Heart right ventricle (tissue), 16 donors: ENCODE data around the gene CHMP4A. TPM values are rescaled to one million over a fixed set of nuclear protein-coding genes. Genes with fewer than 3 reads are reported as not detected.

Source experiments
- ATAC-seq, 8 donors: fragments of 200-7000 bp; cut with Tn5 transposase; one replicate each; pipeline ENCODE4 v1.9.1; 2020; ENCODE audit warnings: mild to moderate bottlenecking in 8 of 8, moderate library complexity in 8 of 8, moderate number of reproducible peaks in 1 of 8
- DNase-seq, 2 donors: peaks; one replicate each; pipeline ENCODE4 v3.0.0-alpha.2; 2020
- H3K27ac ChIP-seq, 10 donors: fragments of 200-600 bp; sonication (generic) in 2 of 10; one replicate each; pipeline versions ENCODE4 v1.5.0 to v1.8.0; 2020 to 2022; ENCODE audit warnings: mild to moderate bottlenecking in 3 of 10
- H3K27me3 ChIP-seq, 7 donors: fragments of 200-600 bp; one replicate each; pipeline ENCODE4 v1.8.0; 2021 to 2022; ENCODE audit warnings: mild to moderate bottlenecking in 2 of 7
- H3K36me3 ChIP-seq, 9 donors: fragments of 200-600 bp; sonication (generic) in 1 of 9; one replicate each; pipeline versions ENCODE4 v1.5.0 to v1.8.0; 2020 to 2022; ENCODE audit warnings: mild to moderate bottlenecking in 2 of 9
- H3K4me1 ChIP-seq, 9 donors: fragments of 200-600 bp; sonication (generic) in 1 of 9; one replicate each; pipeline versions ENCODE4 v1.5.0 to v1.8.0; 2020 to 2022; ENCODE audit warnings: mild to moderate bottlenecking in 4 of 9
- H3K4me3 ChIP-seq, 10 donors: fragments of 200-600 bp; sonication (generic) in 2 of 10; one replicate each; pipeline versions ENCODE4 v1.5.0 to v1.8.0; 2020 to 2022; ENCODE audit warnings: mild to moderate bottlenecking in 7 of 10, moderate library complexity in 2 of 10
- H3K9me3 ChIP-seq, 11 donors: fragments of 200-600 bp in 10 of 11; sonication (generic) in 2 of 11; one replicate each; pipeline versions ENCODE4 v1.5.0 to v1.8.0; 2013 to 2022; ENCODE audit warnings: mild to moderate bottlenecking in 2 of 11, control low read depth in 1 of 11, moderate library complexity in 1 of 11
- CTCF ChIP-seq, 9 donors: fragments of 200-600 bp; sonication (generic) in 2 of 9; IDR thresholded peaks; one replicate each; pipeline versions ENCODE4 v1.5.0 to v1.8.0; 2021 to 2022; ENCODE audit warnings: antibody characterized with exemption in 9 of 9, mild to moderate bottlenecking in 5 of 9, moderate library complexity in 1 of 9
- WGBS, 2 donors: extraction: QIAGEN DNeasy Blood & Tissue Kit; methylation state at CpG; one replicate each; pipeline ENCODE4 v1.1.7; 2013; ENCODE audit warnings: inconsistent platforms in 1 of 2; 5-methylcytosine and 5-hydroxymethylcytosine counted together
- intact Hi-C, 10 donors: fragments of 100-400 bp; cut with DNase I; formaldehyde crosslinking; loops; one replicate each; pipeline versions ENCODE4 v1.11.1 to v1.14.2; 2022
- polyA plus RNA-seq, 2 donors: library from polyadenylated mRNA; stranded (reverse); fragments of 200-250 nt; gene quantifications; one replicate each; pipeline ENCODE4 v1.2.3, GENCODE V29; 2013
- total RNA-seq, 10 donors: library from RNA; stranded (reverse); fragmentation: NEBNext Ultra II Directional in 3 of 10; extraction: Animal tissue kit (Norgen Biotek cat#: 25700) in 3 of 10; gene quantifications; one replicate each; pipeline versions ENCODE4 v1.2.1 to v1.2.4, GENCODE V29; 2021 to 2023
- donor health status: Arrhythmogenic right ventricular cardiomyopathy.
- donor health status: ischemic (EF 13 %, LVEDD 7.1; RV severe dilation, severe dysfunction).
- donor health status: healthy with polysubstance abuse.
- donor health status: DM: no; HTN: yes; CAD: no.
- donor health status: DM: no; HTN: no; CAD: no.
- donor health status: ischemic (EF 25% LVEDD 6.9; RV normal size, moderate dysfunction).
- donor health status: ischemic (EF 25% LVEDD 5.7; RV mildly dilated, moderate dysfunction).
- donor health status: healthy.
- donor health status: DM: yes; HTN: yes; CAD: no.
- donor health status: Ischemic cardiomyopathy.
- donor health status: ischemic (EF 35%, LVEDD 5.7; RV mildly dilated, moderate dysfunction).
- donor health status: nonischemic (EF 11% LVEDD 7.7; RV severe dilation, severe dysfunction).
- donor health status: DM: yes; HTN: yes; CAD: no.
- donor health status: PGD.
- donor health status: ischemic (EF 29% LVEDD 5.4; RV normal size, mild dysfunction).
- donor health status: nonischemic (EF 23%, LVEDD 6.1; RV moderate dilation, normal function).

The CHMP4A gene
- total and polyA plus RNA-seq, 12 donors, result 23.4 to 80.8 (median 30.3) TPM

GRCh38 chr14:24195186-24196070 lies 17.9 kb downstream of the CHMP4A start, which contains the start of gene TM9SF1:
TM9SF1 (minus strand) TSS chr14:24195441; CDS start chr14:24195019, 422 bp downstream.
- H3K27me3 ChIP-seq, result no peaks in the 10 kb centered on the region

GRCh38 chr14:24194873-24195185 lies 18.5 kb downstream of the CHMP4A start:
- Histone ChIP-seq H3K36me3 (peaks cover 0 to 45% (median 15%) of the 10 kb centered on the region in 9 donors), H3K9me3 (no peaks in the 10 kb centered on the region), H3K27ac (peak overlapping the region; percentile 92 to 100 (median 98)), H3K4me1 (peaks cover 4 to 39% (median 27%) of the 10 kb centered on the region in 9 donors), H3K4me3 (peak overlapping the region; percentile 59 to 100 (median 92)), H3K27me3 (no peaks in the 10 kb centered on the region)
- intact Hi-C loops, result no loop called here
- ATAC-seq (peak in 2 of 8 donors; percentile 1 to 14), DNase-seq (no peak)
- WGBS, 2 donors, result 47 to 52% methylated on average over 8 of the region's 8 CpGs
- TF ChIP-seq CTCF (IDR thresholded peaks at IDR 0.05), result no peak

More at GRCh38 chr14:24195186-24196070, 17.9 kb downstream of the CHMP4A start, which contains the start of gene TM9SF1:
- TF ChIP-seq CTCF (IDR thresholded peaks at IDR 0.05), result no peak
- Histone ChIP-seq H3K4me1 (peaks cover 4 to 39% (median 27%) of the 10 kb centered on the region in 9 donors), H3K27ac (peak within 1 kb of the TSS; percentile 92 to 100 (median 98)), H3K9me3 (no peaks in the 10 kb centered on the region), H3K4me3 (peak within 1 kb of the TSS; percentile 59 to 100 (median 92)), H3K36me3 (peaks cover 0 to 42% (median 15%) of the 10 kb centered on the region in 9 donors)
- ATAC-seq, result peak; percentile 92 to 97 (median 96)
- intact Hi-C loops, result no loop called here
- 0% methylated on average over 82 to 89 of the region's 89 CpGs for WGBS, 2 donors
- DNase-seq, result peak; percentile 90

- ATAC-seq, result no peak
- no peak for TF ChIP-seq CTCF (IDR thresholded peaks at IDR 0.05)
Measured at GRCh38 chr14:24194186-24194872, 19.0 kb downstream of the CHMP4A start.

GRCh38 chr14:24192933-24193332 lies 20.4 kb downstream of the CHMP4A start:
- no peaks in the 10 kb centered on the region for H3K9me3 ChIP-seq
- H3K27ac ChIP-seq, result no peak overlapping the region
- DNase-seq (no peak), ATAC-seq (no peak)
- no peak for TF ChIP-seq CTCF (IDR thresholded peaks at IDR 0.05)
- no peaks in the 10 kb centered on the region for H3K27me3 ChIP-seq
- H3K4me1 ChIP-seq, result peaks cover 6 to 44% (median 37%) of the 10 kb centered on the region in 9 donors
- peaks cover 0 to 42% (median 15%) of the 10 kb centered on the region in 9 donors for H3K36me3 ChIP-seq
- WGBS, 2 donors, result 95% methylated on average over 15 of the region's 15 CpGs
- H3K4me3 ChIP-seq, result no peak overlapping the region
- intact Hi-C loops, result no loop called here

More at GRCh38 chr14:24194186-24194872, 19.0 kb downstream of the CHMP4A start:
- no peak for DNase-seq
- peak overlapping the region in 9 of 10 donors; percentile 59 to 100 (median 91) for H3K4me3 ChIP-seq
- no peaks in the 10 kb centered on the region for H3K27me3 ChIP-seq
- H3K9me3 ChIP-seq, result no peaks in the 10 kb centered on the region
- peaks cover 4 to 41% (median 29%) of the 10 kb centered on the region in 9 donors for H3K4me1 ChIP-seq
- 75 to 77% methylated on average over 7 of the region's 7 CpGs for WGBS, 2 donors
- intact Hi-C loops, result no loop called here
- peaks cover 0 to 45% (median 15%) of the 10 kb centered on the region in 9 donors for H3K36me3 ChIP-seq
- peak overlapping the region in 8 of 10 donors; percentile 94 to 100 (median 98) for H3K27ac ChIP-seq
